Measurements from ENCODE around the gene UBAP1L. TPM values are rescaled to one million over a fixed set of nuclear protein-coding genes. Genes with fewer than 3 reads are reported as not detected.

Gene UBAP1L
- total RNA-seq, 1 donor from 2014 or later = 1.2 TPM

DNA sequence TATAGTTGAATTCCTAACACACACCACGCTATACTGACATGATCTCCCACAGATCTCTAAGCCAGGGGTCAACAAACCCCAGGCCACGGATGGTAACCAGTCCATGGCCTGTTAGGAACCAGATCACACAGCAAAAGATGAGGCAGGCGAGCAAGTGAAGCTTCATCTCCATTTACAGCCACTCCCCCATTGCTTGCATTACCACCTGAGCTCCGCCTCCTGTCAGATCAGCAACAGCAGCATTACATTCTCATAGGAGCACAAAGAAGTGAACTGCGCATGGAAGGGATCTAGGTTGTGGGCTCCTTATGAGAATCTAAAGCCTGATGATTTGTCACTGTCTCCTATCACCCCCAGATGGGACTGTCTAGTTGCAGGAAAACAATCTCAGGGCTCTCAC lies 15.9 kb upstream of the UBAP1L start:
- Histone ChIP-seq H3K27me3 (ENCODE audit: control insufficient read depth, insufficient read depth, low read length) (no peaks in the 10 kb centered on the region), H3K4me3 (ENCODE audit: low read depth, low read length) (no peak overlapping the region), H3K36me3 (ENCODE audit: control insufficient read depth, insufficient read depth, low read length) (peaks cover 4% of the 10 kb centered on the region)
- TF ChIP-seq, protein P1, sequence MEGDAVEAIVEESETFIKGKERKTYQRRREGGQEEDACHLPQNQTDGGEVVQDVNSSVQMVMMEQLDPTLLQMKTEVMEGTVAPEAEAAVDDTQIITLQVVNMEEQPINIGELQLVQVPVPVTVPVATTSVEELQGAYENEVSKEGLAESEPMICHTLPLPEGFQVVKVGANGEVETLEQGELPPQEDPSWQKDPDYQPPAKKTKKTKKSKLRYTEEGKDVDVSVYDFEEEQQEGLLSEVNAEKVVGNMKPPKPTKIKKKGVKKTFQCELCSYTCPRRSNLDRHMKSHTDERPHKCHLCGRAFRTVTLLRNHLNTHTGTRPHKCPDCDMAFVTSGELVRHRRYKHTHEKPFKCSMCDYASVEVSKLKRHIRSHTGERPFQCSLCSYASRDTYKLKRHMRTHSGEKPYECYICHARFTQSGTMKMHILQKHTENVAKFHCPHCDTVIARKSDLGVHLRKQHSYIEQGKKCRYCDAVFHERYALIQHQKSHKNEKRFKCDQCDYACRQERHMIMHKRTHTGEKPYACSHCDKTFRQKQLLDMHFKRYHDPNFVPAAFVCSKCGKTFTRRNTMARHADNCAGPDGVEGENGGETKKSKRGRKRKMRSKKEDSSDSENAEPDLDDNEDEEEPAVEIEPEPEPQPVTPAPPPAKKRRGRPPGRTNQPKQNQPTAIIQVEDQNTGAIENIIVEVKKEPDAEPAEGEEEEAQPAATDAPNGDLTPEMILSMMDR (IDR thresholded peaks at IDR 0.05; ENCODE audit: insufficient read depth, low read length, poor library complexity, severe bottlenecking) = no peak
- DNase-seq (ENCODE audit: low read depth) = no peak

DNA sequence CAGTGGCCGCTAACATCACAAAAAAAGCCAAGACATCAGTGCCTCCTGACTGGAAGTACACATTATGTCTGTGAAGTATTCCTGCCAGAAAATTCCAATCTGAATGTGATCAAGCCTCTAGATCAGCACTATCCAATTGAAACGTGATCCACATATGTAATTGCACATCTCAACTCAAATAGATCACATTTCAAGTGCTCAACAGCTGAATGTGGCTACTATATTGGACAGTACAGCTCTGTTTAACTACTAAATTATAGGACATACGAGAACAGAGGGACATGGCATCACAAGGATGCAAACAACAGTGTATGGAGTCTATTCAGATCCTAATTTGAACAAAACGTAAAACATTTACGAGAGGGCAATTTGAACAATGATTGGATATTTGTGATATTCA lies 542 bp upstream of the UBAP1L start:
- Histone ChIP-seq H3K4me3 (ENCODE audit: low read depth, low read length) (no peak overlapping the region), H3K27me3 (ENCODE audit: control insufficient read depth, insufficient read depth, low read length) (no peaks in the 10 kb centered on the region), H3K36me3 (ENCODE audit: control insufficient read depth, insufficient read depth, low read length) (peaks cover 2% of the 10 kb centered on the region)
- TF ChIP-seq, protein P1 (IDR thresholded peaks at IDR 0.05; ENCODE audit: insufficient read depth, low read length, poor library complexity, severe bottlenecking) = no peak
- no peak for DNase-seq (ENCODE audit: low read depth)

DNA sequence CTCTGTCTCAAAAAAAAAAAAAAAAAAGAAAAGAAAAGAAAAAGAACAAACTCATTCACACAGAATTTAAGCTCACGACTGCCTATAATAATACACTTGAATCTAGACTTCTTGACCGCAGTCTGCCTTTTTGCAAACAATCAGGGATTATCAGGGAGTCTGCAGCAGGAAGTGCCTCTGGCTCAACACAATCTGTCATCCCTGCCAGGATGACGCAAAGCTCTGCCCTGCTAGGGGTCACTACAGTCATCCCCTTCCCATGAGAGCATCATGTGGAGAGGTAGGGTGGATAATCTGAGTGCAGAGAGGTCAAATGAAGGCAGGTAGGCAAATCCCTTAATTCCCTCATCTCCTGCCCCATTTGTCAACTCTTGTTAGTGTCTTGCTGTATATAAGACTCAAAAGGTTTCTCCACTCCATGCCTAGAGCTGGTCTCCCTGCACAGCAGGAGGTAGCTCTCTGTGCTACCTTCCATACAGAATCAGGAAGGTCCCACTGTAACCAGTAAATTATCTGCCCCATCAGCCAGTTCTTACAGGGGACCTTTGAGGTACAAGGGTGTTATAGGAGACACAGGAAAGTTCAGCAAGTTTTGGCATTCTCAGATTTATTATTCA lies 4.2 kb downstream of the UBAP1L start:
- DNase-seq (ENCODE audit: low read depth) = no peak

DNA sequence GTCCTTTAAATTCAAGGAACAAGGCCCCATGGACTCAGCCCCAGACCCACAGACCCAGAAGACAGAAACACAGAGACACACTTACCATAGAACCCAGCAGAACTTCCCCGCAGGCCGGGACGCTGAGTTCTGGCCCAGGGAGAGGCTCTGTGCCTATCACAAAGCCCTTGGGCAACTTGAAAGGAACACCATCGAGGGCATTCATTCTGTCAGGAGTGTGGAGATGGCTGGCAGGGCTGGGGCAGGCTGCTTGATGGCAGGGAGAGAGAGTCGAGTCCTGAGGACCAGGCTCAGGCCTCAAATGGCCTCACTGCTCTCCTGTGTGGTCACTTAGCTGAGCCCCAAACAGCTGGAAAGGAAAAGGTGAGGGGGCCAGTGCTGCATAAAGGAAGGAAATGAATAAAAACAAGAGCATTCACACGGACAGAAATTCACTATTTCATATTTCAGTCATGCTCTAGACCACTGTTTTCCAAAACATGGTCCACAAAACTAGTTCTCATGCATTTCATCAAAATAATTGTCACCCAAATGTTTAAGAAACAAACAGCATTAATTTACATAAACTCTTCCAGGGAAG lies 8.9 kb downstream of the UBAP1L start:
- no peaks in the 10 kb centered on the region for H3K27me3 ChIP-seq (ENCODE audit: control insufficient read depth, insufficient read depth, low read length)

More for the DNA sequence above, 4.2 kb downstream of the UBAP1L start:
- no peaks in the 10 kb centered on the region for H3K27me3 ChIP-seq (ENCODE audit: control insufficient read depth, insufficient read depth, low read length)
- H3K36me3 ChIP-seq (ENCODE audit: control insufficient read depth, insufficient read depth, low read length) = no peaks in the 10 kb centered on the region
- TF ChIP-seq, protein P1 (IDR thresholded peaks at IDR 0.05; ENCODE audit: insufficient read depth, low read length, poor library complexity, severe bottlenecking) = no peak
- H3K4me3 ChIP-seq (ENCODE audit: low read depth, low read length) = no peak overlapping the region

DNA sequence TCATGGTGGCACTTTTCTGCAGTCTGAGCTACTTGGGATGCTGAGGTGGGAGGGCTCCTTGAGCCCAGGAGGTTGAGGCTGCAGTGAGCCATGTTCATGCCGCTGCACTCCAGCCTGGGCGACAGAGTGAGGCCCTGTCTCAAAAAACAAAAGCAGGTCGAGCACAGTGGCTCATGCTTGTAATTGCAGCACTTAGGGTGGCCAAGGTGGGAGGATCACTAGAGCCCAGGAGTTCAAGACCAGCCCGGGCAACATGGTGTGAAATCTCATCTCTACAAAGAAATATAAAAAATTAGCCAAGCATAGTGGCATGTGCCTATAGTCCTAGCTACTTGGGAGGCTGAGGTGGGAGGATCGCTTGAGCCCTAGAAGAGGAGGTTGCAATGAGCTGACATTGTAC lies 10.0 kb downstream of the UBAP1L start:
- Histone ChIP-seq H3K36me3 (ENCODE audit: control insufficient read depth, insufficient read depth, low read length) (no peaks in the 10 kb centered on the region), H3K4me3 (ENCODE audit: low read depth, low read length) (no peak overlapping the region), H3K27me3 (ENCODE audit: control insufficient read depth, insufficient read depth, low read length) (no peaks in the 10 kb centered on the region)
- TF ChIP-seq, protein P1 (IDR thresholded peaks at IDR 0.05; ENCODE audit: insufficient read depth, low read length, poor library complexity, severe bottlenecking) = no peak
- no peak for DNase-seq (ENCODE audit: low read depth)

More for the DNA sequence above, 8.9 kb downstream of the UBAP1L start:
- no peak for DNase-seq (ENCODE audit: low read depth)
- Histone ChIP-seq H3K4me3 (ENCODE audit: low read depth, low read length) (no peak overlapping the region), H3K36me3 (ENCODE audit: control insufficient read depth, insufficient read depth, low read length) (no peaks in the 10 kb centered on the region)
- TF ChIP-seq, protein P1 (IDR thresholded peaks at IDR 0.05; ENCODE audit: insufficient read depth, low read length, poor library complexity, severe bottlenecking) = no peak

DNA sequence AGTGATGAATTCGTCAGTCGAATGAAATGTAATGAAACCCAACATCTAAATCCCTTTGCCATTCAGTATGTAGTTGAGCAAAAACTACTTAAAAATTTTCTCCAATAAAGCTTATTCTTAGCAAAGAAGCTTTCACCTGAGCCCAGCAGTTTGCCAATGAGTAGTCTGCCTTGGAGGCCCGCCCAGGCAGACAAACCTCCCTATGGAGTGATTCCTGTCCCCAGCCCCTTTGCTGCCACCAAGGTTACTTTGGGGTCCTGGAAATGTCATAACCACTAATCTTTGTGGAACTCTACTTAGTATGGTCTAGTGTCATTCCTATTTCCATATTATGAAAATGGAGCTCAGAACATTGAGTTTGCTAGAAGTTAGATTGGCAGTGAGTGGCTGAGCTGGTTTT lies 12.1 kb downstream of the UBAP1L start:
- TF ChIP-seq, protein P1 (IDR thresholded peaks at IDR 0.05; ENCODE audit: insufficient read depth, low read length, poor library complexity, severe bottlenecking) = no peak
- H3K36me3 ChIP-seq (ENCODE audit: control insufficient read depth, insufficient read depth, low read length) = peaks cover 4% of the 10 kb centered on the region
- DNase-seq (ENCODE audit: low read depth) = no peak
- H3K4me3 ChIP-seq (ENCODE audit: low read depth, low read length) = no peak overlapping the region
- no peaks in the 10 kb centered on the region for H3K27me3 ChIP-seq (ENCODE audit: control insufficient read depth, insufficient read depth, low read length)

Data from kidney epithelial cell (primary cell).